OCI-LY3 (cell line): ENCODE measurements around the gene RUSC2.

Experiments used
- H2AFZ ChIP-seq: fragments of 200-600, 300-600 bp; shearing (Covaris generic); 2 replicates; pipeline ENCODE4 v1.6.0; 2014; ENCODE audit warnings: antibody characterized with exemption, low read depth, low read length
- H3K27ac ChIP-seq: fragments of 200-600, 300-600 bp; sonication (generic); 2 replicates; pipeline ENCODE4 v1.5.1; 2014; ENCODE audit warnings: mild to moderate bottlenecking, low read length, moderate library complexity, mixed read lengths
- H3K27me3 ChIP-seq: fragments of 200-600, 300-600 bp; sonication (generic); 2 replicates; pipeline ENCODE4 v1.6.1; 2014; ENCODE audit warnings: low read depth, low read length, mixed read lengths
- H3K36me3 ChIP-seq: fragments of 200-600, 300-600 bp; sonication (generic); replicated peaks from 2 replicates; pipeline ENCODE3; 2014; ENCODE audit warnings: low read depth, low read length, mixed read lengths
- H3K4me1 ChIP-seq: fragments of 300-600, 200-600 bp; sonication (generic); 2 replicates; pipeline ENCODE4 v1.6.1; 2014; ENCODE audit warnings: low read length, mixed read lengths
- H3K4me2 ChIP-seq: fragments of 200-600, 300-600 bp; sonication (generic); 2 replicates; pipeline ENCODE4 v1.6.1; 2014; ENCODE audit warnings: low read length, mixed read lengths
- H3K4me3 ChIP-seq: fragments of 300-600, 200-600 bp; sonication (generic); 2 replicates; pipeline ENCODE4 v1.5.1; 2014; ENCODE audit warnings: antibody characterized with exemption, mild to moderate bottlenecking, low read length, moderate library complexity
- H3K79me2 ChIP-seq: fragments of 300-600, 200-600 bp; shearing (Covaris generic); 2 replicates; pipeline ENCODE4 v1.6.1; 2014; ENCODE audit warnings: mild to moderate bottlenecking, low read length, mixed read lengths
- H3K9ac ChIP-seq: fragments of 300-600, 200-600 bp; shearing (Covaris generic); 2 replicates; pipeline ENCODE4 v1.6.0; 2014; ENCODE audit warnings: mild to moderate bottlenecking, low read length, moderate library complexity
- H3K9me3 ChIP-seq: fragments of 200-600, 300-600 bp; shearing (Covaris generic); 2 replicates; pipeline ENCODE4 v1.6.1; 2014; ENCODE audit warnings: low read length, mixed read lengths; ENCODE audit not compliant: insufficient read depth
- H4K20me1 ChIP-seq: fragments of 200-600, 300-600 bp; sonication (generic); 2 replicates; pipeline ENCODE4 v1.6.1; 2016; ENCODE audit warnings: low read length, mixed read lengths; ENCODE audit not compliant: insufficient read depth
- CTCF ChIP-seq: fragments of 200-600, 300-600 bp; sonication (generic); IDR thresholded peaks from 2 replicates; pipeline ENCODE4 v1.5.1; 2014; ENCODE audit warnings: antibody characterized with exemption, low read length, low read depth
- EZH2phosphoT487 ChIP-seq: fragments of 200-600 bp; shearing (Covaris generic); IDR thresholded peaks from 2 replicates; pipeline ENCODE4 v1.6.1; 2018; ENCODE audit warnings: antibody characterized with exemption, mixed run types, low read depth

Gene RUSC2

GRCh38 chr9:35518225-35518821 is 28.4 kb downstream of the RUSC2 start:
- Histone ChIP-seq H3K79me2 (no peaks in the 10 kb centered on the region), H3K27me3 (no peaks in the 10 kb centered on the region), H3K4me2 (no peak overlapping the region), H3K9me3 (no peaks in the 10 kb centered on the region), H3K9ac (no peak overlapping the region), H4K20me1 (no peaks in the 10 kb centered on the region), H3K4me1 (no peaks in the 10 kb centered on the region), H2AFZ (no peak overlapping the region), H3K4me3 (no peak overlapping the region), H3K27ac (no peak overlapping the region), H3K36me3 (no peaks in the 10 kb centered on the region)
- TF ChIP-seq CTCF, result no peak

- H3K9ac ChIP-seq, result no peak overlapping the region
- H3K4me2 ChIP-seq, result no peak overlapping the region
- no peak overlapping the region for H3K4me3 ChIP-seq
- no peaks in the 10 kb centered on the region for H3K4me1 ChIP-seq
- no peak overlapping the region for H2AFZ ChIP-seq
- no peaks in the 10 kb centered on the region for H3K36me3 ChIP-seq
- TF ChIP-seq CTCF (no peak), EZH2phosphoT487 (no peak)
- no peak overlapping the region for H3K27ac ChIP-seq
- H4K20me1 ChIP-seq, result no peaks in the 10 kb centered on the region
- H3K27me3 ChIP-seq, result no peaks in the 10 kb centered on the region
- no peaks in the 10 kb centered on the region for H3K9me3 ChIP-seq
- H3K79me2 ChIP-seq, result no peaks in the 10 kb centered on the region
These were observed 29.2 kb downstream of the RUSC2 start for GRCh38 chr9:35518981-35519679.

- H3K4me2 ChIP-seq, result no peak overlapping the region
- H3K4me1 ChIP-seq, result no peaks in the 10 kb centered on the region
These were observed 29.9 kb downstream of the RUSC2 start for GRCh38 chr9:35519692-35520363.

GRCh38 chr9:35520364-35520710 is 30.4 kb downstream of the RUSC2 start:
- Histone ChIP-seq H3K9me3 (no peaks in the 10 kb centered on the region), H3K4me1 (no peaks in the 10 kb centered on the region)

More at GRCh38 chr9:35519692-35520363, 29.9 kb downstream of the RUSC2 start:
- no peaks in the 10 kb centered on the region for H3K79me2 ChIP-seq
- no peaks in the 10 kb centered on the region for H4K20me1 ChIP-seq
- no peak overlapping the region for H3K27ac ChIP-seq
- no peaks in the 10 kb centered on the region for H3K36me3 ChIP-seq
- H3K4me3 ChIP-seq, result no peak overlapping the region
- H3K27me3 ChIP-seq, result no peaks in the 10 kb centered on the region
- H3K9ac ChIP-seq, result no peak overlapping the region
- no peak overlapping the region for H2AFZ ChIP-seq
- no peak for TF ChIP-seq EZH2phosphoT487
- no peaks in the 10 kb centered on the region for H3K9me3 ChIP-seq

More at GRCh38 chr9:35520364-35520710, 30.4 kb downstream of the RUSC2 start:
- no peak overlapping the region for H3K4me2 ChIP-seq
- H2AFZ ChIP-seq, result no peak overlapping the region
- no peaks in the 10 kb centered on the region for H4K20me1 ChIP-seq
- no peaks in the 10 kb centered on the region for H3K79me2 ChIP-seq
- H3K4me3 ChIP-seq, result no peak overlapping the region
- no peak for TF ChIP-seq EZH2phosphoT487
- no peak for TF ChIP-seq CTCF
- no peak overlapping the region for H3K27ac ChIP-seq
- H3K27me3 ChIP-seq, result no peaks in the 10 kb centered on the region
- no peaks in the 10 kb centered on the region for H3K36me3 ChIP-seq
- H3K9ac ChIP-seq, result no peak overlapping the region
